AG10803 (cell line): ENCODE data around the gene SYCE1.

ENCODE experiments used
- DNase-seq: peaks from one replicate; pipeline ENCODE4 v3.0.0; 2010; ENCODE audit warnings: low read depth
- H3K4me3 ChIP-seq: 2 replicates; pipeline ENCODE4 v1.5.1; 2011; ENCODE audit warnings: mild to moderate bottlenecking, low read length, control low read depth
- CTCF ChIP-seq: conservative IDR thresholded peaks from 2 replicates; pipeline ENCODE4 v1.5.1; 2011; ENCODE audit warnings: mild to moderate bottlenecking, low read length, control low read depth, inconsistent platforms

The SYCE1 gene

GRCh38 chr10:133509700-133510099, 55.7 kb downstream of the SYCE1 start:
- no peak for DNase-seq
- no peak overlapping the region for H3K4me3 ChIP-seq
- no peak for TF ChIP-seq CTCF
